IMR-90 (cell line): ENCODE data around the gene TMC4. TPM values are rescaled to one million over a fixed set of nuclear protein-coding genes. Genes with fewer than 3 reads are reported as not detected.

ENCODE experiments used
- ATAC-seq: fragments of 200-7000 bp; cut with Tn5 transposase; 2 replicates; pipeline ENCODE4 v1.9.1; 2020; ENCODE audit warnings: low read depth, mild to moderate bottlenecking, moderate library complexity
- BruUV-seq: library from RNA; stranded (reverse); fragments of 400-500 nt; replicated peaks from 2 replicates; lab custom pipeline; 2021; lab: Mats Ljungman, UMichigan
- CTCF ChIA-PET: fragments of 300-600 bp; formaldehyde crosslinking; extraction: SDS; loops from one replicate; lab custom pipeline; 2021; ENCODE audit warnings: antibody characterized with exemption; lab: Yijun Ruan, JAX
- POLR2A ChIA-PET: fragments of 300-600 bp; sonication (Branson Sonifier 250); formaldehyde crosslinking; loops from one replicate; lab custom pipeline; 2022; ENCODE audit warnings: antibody characterized with exemption; ENCODE audit not compliant: unreplicated experiment; lab: Charles Lee
- DNase-seq: peaks from one replicate; pipeline ENCODE4 v3.0.0; 2013
- H2AFZ ChIP-seq: replicated peaks from 2 replicates; pipeline ENCODE3; 2013; ENCODE audit warnings: low read length, mild to moderate bottlenecking; ENCODE audit not compliant: poor library complexity
- H2AK5ac ChIP-seq: 2 replicates; pipeline ENCODE4 v1.6.1; 2013; ENCODE audit warnings: low read depth, low read length, inconsistent platforms
- H2AK9ac ChIP-seq: replicated peaks from 2 replicates; pipeline ENCODE3; 2013; ENCODE audit warnings: mild to moderate bottlenecking, low read depth, low read length, moderate library complexity; ENCODE audit not compliant: poor library complexity
- H2BK120ac ChIP-seq: 2 replicates; pipeline ENCODE4 v1.6.1; 2013; ENCODE audit warnings: low read depth, low read length, inconsistent platforms
- H2BK15ac ChIP-seq: 3 replicates; pipeline ENCODE4 v1.6.1; 2013; ENCODE audit warnings: low read depth, low read length, inconsistent platforms
- H2BK20ac ChIP-seq: 2 replicates; pipeline ENCODE4 v1.6.1; 2013; ENCODE audit warnings: low read depth, mild to moderate bottlenecking, inconsistent platforms, low read length, moderate library complexity
- H2BK5ac ChIP-seq: 2 replicates; pipeline ENCODE4 v1.6.1; 2013; ENCODE audit warnings: mild to moderate bottlenecking, low read depth, low read length, inconsistent platforms; ENCODE audit not compliant: poor library complexity, severe bottlenecking
- H3K14ac ChIP-seq: replicated peaks from 2 replicates; pipeline ENCODE4 v1.6.1; 2013; ENCODE audit warnings: low read depth, low read length, inconsistent platforms
- H3K18ac ChIP-seq: 2 replicates; pipeline ENCODE4 v1.6.1; 2013; ENCODE audit warnings: low read depth, low read length, control low read depth
- H3K23ac ChIP-seq: 2 replicates; pipeline ENCODE4 v1.6.1; 2013; ENCODE audit warnings: low read depth, low read length, inconsistent platforms
- H3K27ac ChIP-seq: 2 replicates; pipeline ENCODE4 v1.5.1; 2013; ENCODE audit warnings: mild to moderate bottlenecking, control low read depth, low read length; ENCODE audit not compliant: insufficient read depth
- H3K27me3 ChIP-seq: 2 replicates; pipeline ENCODE4 v1.6.1; 2013; ENCODE audit warnings: low read length; ENCODE audit not compliant: control insufficient read depth, insufficient read depth
- H3K36me3 ChIP-seq: 2 replicates; pipeline ENCODE4 v1.6.1; 2013; ENCODE audit warnings: low read length, mixed read lengths; ENCODE audit not compliant: control insufficient read depth, insufficient read depth
- H3K4ac ChIP-seq: 2 replicates; pipeline ENCODE4 v1.6.1; 2013; ENCODE audit warnings: low read depth, low read length, inconsistent platforms
- H3K4me1 ChIP-seq: 2 replicates; pipeline ENCODE4 v1.6.1; 2013; ENCODE audit warnings: low read length, mixed read lengths; ENCODE audit not compliant: control insufficient read depth, insufficient read depth
- H3K4me2 ChIP-seq: 2 replicates; pipeline ENCODE4 v1.6.1; 2013; ENCODE audit warnings: low read depth, mild to moderate bottlenecking, control low read depth, low read length, moderate library complexity
- H3K4me3 ChIP-seq: 2 replicates; pipeline ENCODE4 v1.5.1; 2013; ENCODE audit warnings: low read depth, mild to moderate bottlenecking, control low read depth, low read length, moderate library complexity; ENCODE audit not compliant: insufficient read depth
- H3K56ac ChIP-seq: 2 replicates; pipeline ENCODE4 v1.6.1; 2013; ENCODE audit warnings: low read length, inconsistent platforms; ENCODE audit not compliant: insufficient read depth; ENCODE audit errors: extremely low read depth
- H3K79me1 ChIP-seq, 2 experiments: 2 replicates each; pipeline ENCODE4 v1.6.1; 2013; ENCODE audit warnings: low read length in 2 of 2, inconsistent platforms in 1 of 2, low read depth in 1 of 2
- H3K9ac ChIP-seq: 2 replicates; pipeline ENCODE4 v1.6.1; 2013; ENCODE audit warnings: low read depth, low read length, control low read depth
- H3K9me1 ChIP-seq: 2 replicates; pipeline ENCODE4 v1.6.1; 2013; ENCODE audit warnings: low read length, inconsistent platforms; ENCODE audit not compliant: insufficient read depth
- H3K9me3 ChIP-seq: 2 replicates; pipeline ENCODE4 v1.6.1; 2013; ENCODE audit warnings: low read length; ENCODE audit not compliant: control insufficient read depth, insufficient read depth
- H4K20me1 ChIP-seq: 2 replicates; pipeline ENCODE4 v1.6.1; 2013; ENCODE audit warnings: low read length, inconsistent platforms; ENCODE audit not compliant: insufficient read depth
- H4K5ac ChIP-seq: 2 replicates; pipeline ENCODE4 v1.6.1; 2013; ENCODE audit warnings: mild to moderate bottlenecking, low read depth, low read length, control low read depth
- H4K8ac ChIP-seq, 2 experiments: 2 replicates each; pipeline ENCODE4 v1.6.1; 2013; ENCODE audit warnings: low read depth in 2 of 2, low read length in 2 of 2, control low read depth in 1 of 2, inconsistent platforms in 1 of 2
- H4K91ac ChIP-seq: 2 replicates; pipeline ENCODE4 v1.6.1; 2013; ENCODE audit warnings: low read depth, low read length, inconsistent platforms; ENCODE audit not compliant: insufficient read depth
- CEBPB ChIP-seq: IDR thresholded peaks from 2 replicates; pipeline ENCODE4 v1.6.1; 2012; ENCODE audit warnings: low read depth, low read length, improper control_type of control experiment
- CHD1 ChIP-seq: IDR thresholded peaks from 2 replicates; pipeline ENCODE4 v1.6.1; 2012; ENCODE audit warnings: low read depth, low read length, improper control_type of control experiment
- ELK1 ChIP-seq: fragments of 150-350 bp; IDR thresholded peaks from 2 replicates; pipeline ENCODE4 v1.6.1; 2016; ENCODE audit warnings: low read depth, mild to moderate bottlenecking, low read length, moderate library complexity, borderline replicate concordance
- MAFK ChIP-seq: IDR thresholded peaks from 2 replicates; pipeline ENCODE4 v1.6.1; 2012; ENCODE audit warnings: low read depth, low read length, improper control_type of control experiment
- MAZ ChIP-seq: IDR thresholded peaks from 2 replicates; pipeline ENCODE4 v1.6.1; 2012; ENCODE audit warnings: low read depth, mild to moderate bottlenecking, low read length, improper control_type of control experiment, moderate library complexity, borderline replicate concordance
- MXI1 ChIP-seq: IDR thresholded peaks from 2 replicates; pipeline ENCODE4 v1.6.1; 2012; ENCODE audit warnings: low read depth, mild to moderate bottlenecking, low read length, moderate library complexity, borderline replicate concordance
- SMC3 ChIP-seq: fragments of 150-350 bp; IDR thresholded peaks from 2 replicates; pipeline ENCODE4 v1.6.1; 2016; ENCODE audit warnings: low read depth, mild to moderate bottlenecking, antibody characterized with exemption, low read length, moderate library complexity
- WGBS, 2 experiments: methylation state at CpG; one replicate each; pipeline versions ENCODE4 v1.1.5 to v1.1.7; 2013; ENCODE audit warnings: missing lambda C conversion rate in 2 of 2; ENCODE audit not compliant: insufficient read length in 1 of 2; ENCODE audit errors: extremely low coverage in 2 of 2; 5-methylcytosine and 5-hydroxymethylcytosine counted together
- dilution Hi-C: fragments of 300-500 bp; cut with HindIII; formaldehyde crosslinking; loops from one replicate; pipeline ENCODE4 v1.14.3; 2018; ENCODE audit warnings: low sequenced_read_pairs; ENCODE audit not compliant: unreplicated experiment
- in situ Hi-C: fragments of 300-500 bp; cut with MboI; formaldehyde crosslinking; loops from 3 replicates; pipeline ENCODE4 v1.14.3; 2019; ENCODE audit warnings: low sequenced_read_pairs, inconsistent platforms, mixed read lengths
- intact Hi-C: fragments of 100-400 bp; cut with micrococcal nuclease; formaldehyde crosslinking; loops from 2 replicates; pipeline ENCODE4 v1.10.0; 2022
- polyA plus RNA-seq, 3 experiments: library from polyadenylated mRNA; depleted of rRNA; stranded (reverse); fragments of >200 nt; gene quantifications; 2 replicates each; pipeline ENCODE4 v1.2.3, GENCODE V29; 2012; ENCODE audit warnings: low replicate concordance in 1 of 3
- total RNA-seq: library from RNA; depleted of rRNA; stranded (reverse); fragments of >200 nt; gene quantifications from 2 replicates; pipeline ENCODE4 v1.2.3, GENCODE V29; 2012

Gene TMC4
- total and polyA plus RNA-seq, 2 of the 4 experiments (the other 2 are of a cell fraction): 0.72 to 1.1 TPM

- DNase-seq (no peak), ATAC-seq (no peak)
- Histone ChIP-seq H4K20me1 (peaks cover 63% of the 10 kb centered on the region), H2BK120ac (no peak overlapping the region), H4K5ac (no peak overlapping the region), H3K36me3 (peaks cover 48% of the 10 kb centered on the region), H2BK20ac (no peak overlapping the region), H2BK5ac (no peak overlapping the region), H3K79me1 (peaks cover 10 to 62% of the 10 kb centered on the region in 2 experiments), H4K91ac (no peak overlapping the region), H2BK15ac (no peak overlapping the region), H3K9ac (peak overlapping the region; percentile 86; the same call in 1 of the 2 replicates), H3K4ac (no peak overlapping the region), H4K8ac (no peak overlapping the region), H3K4me3 (no peak overlapping the region; the same call in 1 of the 2 replicates), H3K27me3 (no peaks in the 10 kb centered on the region), H3K56ac (no peak overlapping the region), H2AFZ (no peak overlapping the region), H3K14ac (no peak overlapping the region), H3K9me1 (peaks cover 13% of the 10 kb centered on the region), H3K23ac (peak overlapping the region; percentile 41; the same call in 1 of the 2 replicates), H3K4me1 (peaks cover 7% of the 10 kb centered on the region), H2AK9ac (no peak overlapping the region), H3K18ac (no peak overlapping the region), H2AK5ac (no peak overlapping the region), H3K27ac (no peak overlapping the region), H3K9me3 (no peaks in the 10 kb centered on the region), H3K4me2 (peak overlapping the region; percentile 87)
- 100% methylated on average over 1 of the region's 13 CpGs; no CpG with 5 or more reads in 1 of the 2 experiments for WGBS, 2 experiments
- intact Hi-C loops (no loop called here), dilution Hi-C loops (no loop called here), in situ Hi-C loops (loop anchor here (10.0 kb wide), 1 partner anchor 253 kb away; no protein-coding TSS in a partner anchor)
- POLR2A ChIA-PET: no interaction called here
- TF ChIP-seq MAFK (no peak), CEBPB (0 out of 2 replicates have a peak, but pooled peaks have one; percentile 31), SMC3 (no peak), ELK1 (no peak), CHD1 (no peak), MAZ (no peak), MXI1 (no peak)
- CTCF ChIA-PET: no interaction called here
- no TSS peak for BruUV-seq
Observed at GRCh38 chr19:54201980-54202379, 29.0 kb upstream of the TMC4 start.
